H1 (cell line): ENCODE data around the gene PLEKHA1. TPM values are rescaled to one million over a fixed set of nuclear protein-coding genes. Genes with fewer than 3 reads are reported as not detected.

Source experiments
- CTCF ChIA-PET: fragments of 300-600 bp; sonication (Branson Sonifier 250); formaldehyde crosslinking; loops from one replicate; lab custom pipeline; 2021; ENCODE audit not compliant: partially characterized antibody; lab: Charles Lee
- POLR2A ChIA-PET: fragments of 300-600 bp; sonication (Branson Sonifier 250); formaldehyde crosslinking; loops from one replicate; lab custom pipeline; 2021; ENCODE audit warnings: inconsistent platforms; ENCODE audit not compliant: partially characterized antibody; lab: Charles Lee
- DNase-seq, 2 experiments: peaks; one replicate each; pipeline versions ENCODE4 v3.0.0 to v3.0.0-alpha.2; 2010 to 2022; ENCODE audit warnings: low spot score in 2 of 2, low read depth in 1 of 2, mixed read lengths in 1 of 2
- FAIRE-seq: peaks from 2 replicates; lab custom pipeline; 2011; peaks lifted over from hg19 to GRCh38; lab: Jason Lieb, UNC
- H2AFZ ChIP-seq: 2 replicates; pipeline ENCODE4 v1.8.1; 2012; ENCODE audit warnings: low read length, inconsistent platforms
- H2AK5ac ChIP-seq: 2 replicates; pipeline ENCODE4 v1.6.1; 2013; ENCODE audit warnings: low read depth, low read length
- H2BK120ac ChIP-seq: replicated peaks from 2 replicates; pipeline ENCODE3; 2013; ENCODE audit warnings: low read depth, low read length, inconsistent platforms
- H2BK12ac ChIP-seq: 2 replicates; pipeline ENCODE4 v1.6.1; 2013; ENCODE audit warnings: low read depth, low read length
- H2BK15ac ChIP-seq: 2 replicates; pipeline ENCODE4 v1.6.1; 2013; ENCODE audit warnings: low read length
- H2BK20ac ChIP-seq: 2 replicates; pipeline ENCODE4 v1.6.1; 2013; ENCODE audit warnings: low read length
- H2BK5ac ChIP-seq: 2 replicates; pipeline ENCODE4 v1.6.1; 2013; ENCODE audit warnings: low read depth, low read length
- H3K14ac ChIP-seq: 2 replicates; pipeline ENCODE4 v1.6.1; 2013; ENCODE audit warnings: inconsistent platforms; ENCODE audit not compliant: insufficient read length
- H3K18ac ChIP-seq: 2 replicates; pipeline ENCODE4 v1.6.1; 2013; ENCODE audit warnings: low read length; ENCODE audit errors: extremely low read depth
- H3K23ac ChIP-seq: 2 replicates; pipeline ENCODE4 v1.6.1; 2013; ENCODE audit warnings: inconsistent platforms; ENCODE audit not compliant: insufficient read length
- H3K23me2 ChIP-seq: 2 replicates; pipeline ENCODE4 v1.6.1; 2013; ENCODE audit warnings: low read depth, low read length
- H3K27ac ChIP-seq: 2 replicates; pipeline ENCODE4 v1.6.1; 2011; ENCODE audit warnings: low read depth, low read length, inconsistent platforms
- H3K27me3 ChIP-seq, 4 experiments: replicated peaks in 1 of 4; 1 replicate in 1 of 4; 2 replicates in 3 of 4; pipeline versions ENCODE4 v1.6.1 to v1.8.1; 2011 to 2013; ENCODE audit warnings: low read length in 3 of 4, mild to moderate bottlenecking in 3 of 4, inconsistent platforms in 2 of 4, mixed read lengths in 2 of 4, moderate library complexity in 1 of 4; ENCODE audit not compliant: control insufficient read depth in 3 of 4, insufficient read depth in 3 of 4; ENCODE audit errors: extremely low read depth in 1 of 4
- H3K36me3 ChIP-seq, 4 experiments: 2 replicates each; pipeline versions ENCODE4 v1.6.1 to v1.8.1; 2011 to 2013; ENCODE audit warnings: mild to moderate bottlenecking in 4 of 4, low read length in 3 of 4, moderate library complexity in 2 of 4, control low read depth in 1 of 4, inconsistent platforms in 1 of 4; ENCODE audit not compliant: insufficient read depth in 4 of 4, control insufficient read depth in 2 of 4
- H3K4ac ChIP-seq: replicated peaks from 2 replicates; pipeline ENCODE3; 2013; ENCODE audit warnings: low read length, low read depth, mixed read lengths, inconsistent platforms; ENCODE audit not compliant: insufficient read length
- H3K4me1 ChIP-seq, 4 experiments: replicated peaks in 1 of 4; 1 replicate in 1 of 4; 2 replicates in 3 of 4; pipeline versions ENCODE4 v1.6.1 to v1.8.1; 2011 to 2013; ENCODE audit warnings: low read length in 3 of 4, inconsistent platforms in 2 of 4, mixed read lengths in 1 of 4; ENCODE audit not compliant: insufficient read depth in 4 of 4, control insufficient read depth in 3 of 4
- H3K4me2 ChIP-seq, 2 experiments: 2 replicates each; pipeline versions ENCODE4 v1.6.1 to v1.8.1; 2011 to 2013; ENCODE audit warnings: low read depth in 2 of 2, low read length in 2 of 2, control low read depth in 1 of 2, inconsistent platforms in 1 of 2, mild to moderate bottlenecking in 1 of 2; ENCODE audit not compliant: insufficient read depth in 1 of 2
- H3K4me3 ChIP-seq, 4 experiments: fragments of 200-600, 300-600 bp in 1 of 4; sonication (generic), shearing (Covaris generic), sonication (Bioruptor Twin) in 1 of 4; 2 replicates each; pipeline versions ENCODE4 v1.5.1 to v1.8.1; 2011 to 2016; ENCODE audit warnings: low read length in 4 of 4, low read depth in 3 of 4, control low read depth in 2 of 4, inconsistent platforms in 2 of 4, mild to moderate bottlenecking in 2 of 4, mixed read lengths in 1 of 4, moderate library complexity in 1 of 4; ENCODE audit not compliant: insufficient read depth in 2 of 4; ENCODE audit errors: extremely low read depth in 1 of 4
- H3K56ac ChIP-seq: replicated peaks from 2 replicates; pipeline ENCODE3; 2013; ENCODE audit warnings: low read depth, mild to moderate bottlenecking, mixed read lengths, low read length, inconsistent platforms; ENCODE audit not compliant: insufficient read length
- H3K79me1 ChIP-seq: 2 replicates; pipeline ENCODE4 v1.6.1; 2013; ENCODE audit warnings: low read depth, low read length, control low read depth
- H3K79me2 ChIP-seq, 2 experiments: 2 replicates each; pipeline versions ENCODE4 v1.6.1 to v1.8.1; 2012 to 2013; ENCODE audit warnings: low read length in 2 of 2, mild to moderate bottlenecking in 2 of 2, inconsistent platforms in 1 of 2; ENCODE audit not compliant: insufficient read depth in 2 of 2, control insufficient read depth in 1 of 2
- H3K9ac ChIP-seq, 4 experiments: replicated peaks in 1 of 4; 1 replicate in 1 of 4; 2 replicates in 3 of 4; pipeline versions ENCODE4 v1.6.1 to v1.8.1; 2011 to 2013; ENCODE audit warnings: low read depth in 3 of 4, low read length in 3 of 4, control low read depth in 2 of 4, mild to moderate bottlenecking in 2 of 4, moderate library complexity in 2 of 4, inconsistent platforms in 1 of 4; ENCODE audit errors: extremely low read depth in 1 of 4
- H3K9me3 ChIP-seq, 2 experiments: 2 replicates each; pipeline versions ENCODE4 v1.6.1 to v1.8.1; 2012 to 2013; ENCODE audit warnings: mild to moderate bottlenecking in 2 of 2, moderate library complexity in 2 of 2, control low read depth in 1 of 2, inconsistent platforms in 1 of 2, low read depth in 1 of 2, low read length in 1 of 2, mixed read lengths in 1 of 2; ENCODE audit not compliant: insufficient read depth in 2 of 2
- H4K20me1 ChIP-seq, 2 experiments: replicated peaks in 1 of 2; 2 replicates each; pipeline versions ENCODE3 to v1.8.1; 2011 to 2013; ENCODE audit warnings: inconsistent platforms in 2 of 2, low read length in 2 of 2, mild to moderate bottlenecking in 1 of 2; ENCODE audit not compliant: insufficient read depth in 2 of 2, control insufficient read depth in 1 of 2
- H4K5ac ChIP-seq: 2 replicates; pipeline ENCODE4 v1.6.1; 2013; ENCODE audit warnings: low read length, low read depth, mixed read lengths, inconsistent platforms; ENCODE audit not compliant: insufficient read length
- H4K8ac ChIP-seq: 2 replicates; pipeline ENCODE4 v1.8.0; 2013; ENCODE audit warnings: mild to moderate bottlenecking, moderate library complexity, low read length, inconsistent platforms; ENCODE audit not compliant: insufficient read depth; ENCODE audit errors: extremely low read depth
- H4K91ac ChIP-seq: replicated peaks from 2 replicates; pipeline ENCODE3; 2013; ENCODE audit warnings: low read length, mixed read lengths, inconsistent platforms; ENCODE audit not compliant: insufficient read length
- CTBP2 ChIP-seq: IDR thresholded peaks from 2 replicates; pipeline ENCODE4 v1.7.0; 2011; ENCODE audit warnings: borderline replicate concordance, mild to moderate bottlenecking, moderate library complexity, mixed read lengths, low read length; ENCODE audit not compliant: insufficient read depth, insufficient read length
- HDAC2 ChIP-seq, 2 experiments: fragments of 300-600 bp in 1 of 2; sonication (generic) in 1 of 2; IDR thresholded peaks; 2 replicates each; pipeline ENCODE4 v1.6.1; 2011 to 2012; ENCODE audit warnings: low read depth in 2 of 2, low read length in 2 of 2, mild to moderate bottlenecking in 2 of 2, moderate library complexity in 2 of 2, borderline replicate concordance in 1 of 2, inconsistent platforms in 1 of 2
- SP4 ChIP-seq: IDR thresholded peaks from 2 replicates; pipeline ENCODE4 v1.6.1; 2012; ENCODE audit warnings: low read length, inconsistent platforms
- WGBS, 2 experiments: shearing (Covaris generic) in 1 of 2; methylation state at CpG; one replicate each; pipeline versions ENCODE4 v1.1.6 to v1.1.7; 2013 to 2015; ENCODE audit warnings: low lambda C conversion rate in 2 of 2, mixed read lengths in 2 of 2, inconsistent platforms in 1 of 2, low coverage in 1 of 2, missing lambda C conversion rate in 1 of 2; ENCODE audit not compliant: insufficient replicate concordance in 2 of 2, insufficient coverage in 1 of 2, insufficient read length in 1 of 2; ENCODE audit errors: extremely low coverage in 1 of 2, missing lambda C conversion rate in 1 of 2; 5-methylcytosine and 5-hydroxymethylcytosine counted together
- polyA plus RNA-seq, 7 experiments: library from polyadenylated mRNA; depleted of rRNA in 3 of 7; stranded (reverse) in 5 of 7; unstranded in 2 of 7; fragments of >200 nt in 5 of 7; fragments of 200-250 nt in 2 of 7; gene quantifications; 1 replicate in 5 of 7; 2 replicates in 1 of 7; 4 replicates in 1 of 7; pipeline versions ENCODE4 v1.2.1 to v1.2.3, GENCODE V29; 2011 to 2013; ENCODE audit warnings: missing spikeins in 2 of 7, mixed read lengths in 2 of 7
- total RNA-seq: library from RNA; stranded (reverse); fragmentation: NEBNext Ultra II Directional; extraction: Animal tissue kit (Norgen Biotek cat#: 25700); gene quantifications from 2 replicates; pipeline ENCODE4 v1.2.1, GENCODE V29; 2021

The PLEKHA1 gene
- total and polyA plus RNA-seq, 2 of the 8 experiments (the other 6 are each of a cell fraction or from before 2014, with no cell fraction given): 15.6 to 39.7 TPM

DNA sequence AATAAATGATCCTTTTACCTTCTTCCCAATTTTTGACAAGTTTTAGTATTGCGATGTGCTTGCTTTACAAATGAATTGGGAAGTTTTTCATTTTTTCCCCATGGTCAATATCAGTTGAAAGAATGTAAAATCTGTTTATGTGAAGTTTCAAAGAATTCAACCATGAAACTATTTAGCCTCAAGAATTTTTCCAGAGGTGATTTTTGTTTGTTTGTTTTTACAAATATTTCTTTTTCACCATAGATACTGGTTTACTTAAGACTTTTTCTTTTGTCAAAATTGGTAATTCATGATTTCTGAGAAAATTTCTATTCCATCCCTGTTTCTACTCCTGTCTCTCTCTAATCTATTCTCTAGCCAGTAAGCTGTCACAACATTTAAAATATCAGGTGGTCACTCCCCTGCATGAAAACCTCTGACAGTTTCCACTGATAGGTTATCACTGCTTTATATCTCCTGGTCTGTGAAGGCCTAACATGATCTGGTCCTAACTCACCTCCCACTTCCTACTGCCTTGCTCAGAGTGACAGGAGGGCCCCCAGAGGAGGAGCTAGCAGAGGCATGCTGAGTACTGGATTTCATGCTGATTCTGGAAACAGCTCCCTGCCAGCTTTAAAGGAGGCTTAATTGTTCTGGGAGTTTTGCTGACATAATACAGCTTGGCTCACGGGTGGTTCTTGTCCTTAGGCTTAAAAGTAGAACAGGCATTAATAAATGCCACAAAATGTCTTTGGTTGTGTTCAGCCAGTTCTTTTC is 72.3 kb downstream of the PLEKHA1 start:
- H3K4me2 ChIP-seq: no peak overlapping the region
- no peak overlapping the region for H3K4me3 ChIP-seq
- peaks cover 3 to 8% of the 10 kb centered on the region in 2 experiments; a peak in 3 of 4 replicates for H3K9me3 ChIP-seq
- no peak overlapping the region for H4K91ac ChIP-seq
- CTCF ChIA-PET: interaction anchor here (0.6 to 1.2 kb wide), 6 partner anchors 12 to 244 kb away, joined by 3 to 4 read pairs (median 3); no protein-coding TSS in a partner anchor
- H3K56ac ChIP-seq: no peak overlapping the region
- no peaks in the 10 kb centered on the region for H4K20me1 ChIP-seq
- WGBS, 2 experiments: 76% methylated on average over 2 of the region's 2 CpGs; no CpG with 5 or more reads in 1 of the 2 experiments
- POLR2A ChIA-PET: interaction anchor here (0.8 kb wide), 1 partner anchor 55 kb away, joined by 3 read pairs; no protein-coding TSS in a partner anchor
- no peak overlapping the region for H3K23ac ChIP-seq
- no peak overlapping the region for H3K27ac ChIP-seq
- no peak overlapping the region for H2BK20ac ChIP-seq
- no peaks in the 10 kb centered on the region for H3K36me3 ChIP-seq
- no peak overlapping the region for H2BK12ac ChIP-seq
- H3K4me1 ChIP-seq: no peaks in the 10 kb centered on the region
- no peak overlapping the region for H2BK120ac ChIP-seq
- H3K79me1 ChIP-seq: no peaks in the 10 kb centered on the region
- H3K27me3 ChIP-seq: no peaks in the 10 kb centered on the region
- H2AFZ ChIP-seq: no peak overlapping the region
- TF ChIP-seq SP4: no peak
- TF ChIP-seq HDAC2 (IDR thresholded peaks at IDR 0.05; ENCODE audit: borderline replicate concordance in 1 of 2, low read depth in 2 of 2, low read length in 2 of 2): no peak
- no peak for TF ChIP-seq CTBP2
- no peak overlapping the region for H2BK15ac ChIP-seq
- no peak overlapping the region for H2AK5ac ChIP-seq
- no peak for DNase-seq
- H4K5ac ChIP-seq: no peak overlapping the region
- H3K14ac ChIP-seq: no peak overlapping the region
- no peak for FAIRE-seq
- H4K8ac ChIP-seq: no peak overlapping the region
- no peak overlapping the region for H3K18ac ChIP-seq
- H3K23me2 ChIP-seq: no peaks in the 10 kb centered on the region
- H3K79me2 ChIP-seq: no peaks in the 10 kb centered on the region
- no peak overlapping the region for H2BK5ac ChIP-seq
- H3K4ac ChIP-seq: no peak overlapping the region
- H3K9ac ChIP-seq: no peak overlapping the region
